H9 (cell line): ENCODE measurements around the gene SEC11A. TPM values are rescaled to one million over a fixed set of nuclear protein-coding genes. Genes with fewer than 3 reads are reported as not detected.

Source experiments
- DNase-seq: peaks from one replicate; pipeline ENCODE4 v3.0.0-alpha.2; 2017
- H2AFZ ChIP-seq: one replicate; pipeline ENCODE4 v1.6.1; 2013; ENCODE audit warnings: mild to moderate bottlenecking, low read length, control low read depth, moderate library complexity
- H2AK5ac ChIP-seq: 2 replicates; pipeline ENCODE4 v1.6.1; 2013; ENCODE audit warnings: low read length, control low read depth, mixed read lengths; ENCODE audit not compliant: insufficient read length
- H2BK120ac ChIP-seq: one replicate; pipeline ENCODE4 v1.6.1; 2013; ENCODE audit warnings: low read depth, mild to moderate bottlenecking, low read length, control low read depth, inconsistent platforms; ENCODE audit not compliant: poor library complexity, severe bottlenecking
- H2BK12ac ChIP-seq: 2 replicates; pipeline ENCODE4 v1.6.1; 2013; ENCODE audit warnings: low read length, control low read depth, mixed read lengths, low read depth; ENCODE audit not compliant: insufficient read length
- H2BK15ac ChIP-seq: 2 replicates; pipeline ENCODE4 v1.6.1; 2013; ENCODE audit warnings: low read depth, low read length, control low read depth
- H2BK20ac ChIP-seq: one replicate; pipeline ENCODE4 v1.6.1; 2013; ENCODE audit warnings: low read depth, mild to moderate bottlenecking, low read length, control low read depth, inconsistent platforms; ENCODE audit not compliant: poor library complexity, severe bottlenecking
- H2BK5ac ChIP-seq: 2 replicates; pipeline ENCODE4 v1.6.1; 2013; ENCODE audit warnings: low read length, control low read depth, mixed read lengths; ENCODE audit not compliant: insufficient read length
- H3K14ac ChIP-seq: 2 replicates; pipeline ENCODE4 v1.6.1; 2013; ENCODE audit warnings: low read length, control low read depth; ENCODE audit not compliant: insufficient read depth
- H3K18ac ChIP-seq: 2 replicates; pipeline ENCODE4 v1.6.1; 2013; ENCODE audit warnings: low read depth, mild to moderate bottlenecking, mixed read lengths, low read length, control low read depth; ENCODE audit not compliant: insufficient read length
- H3K23ac ChIP-seq: 2 replicates; pipeline ENCODE4 v1.6.1; 2013; ENCODE audit warnings: low read length, control low read depth, mixed read lengths, low read depth; ENCODE audit not compliant: insufficient read length
- H3K23me2 ChIP-seq: 2 replicates; pipeline ENCODE4 v1.6.1; 2013; ENCODE audit warnings: low read depth, mild to moderate bottlenecking, mixed read lengths, low read length, control low read depth; ENCODE audit not compliant: insufficient read length, poor library complexity, severe bottlenecking
- H3K27ac ChIP-seq: 2 replicates; pipeline ENCODE4 v1.5.1; 2013; ENCODE audit warnings: low read length, control low read depth, mixed read lengths, low read depth; ENCODE audit not compliant: insufficient read length
- H3K27me3 ChIP-seq: 2 replicates; pipeline ENCODE4 v1.6.1; 2013; ENCODE audit warnings: low read length, control low read depth, inconsistent platforms; ENCODE audit not compliant: insufficient read depth
- H3K4ac ChIP-seq: 2 replicates; pipeline ENCODE4 v1.6.1; 2013; ENCODE audit warnings: low read depth, mild to moderate bottlenecking, control low read depth, inconsistent platforms, low read length, moderate library complexity
- H3K4me1 ChIP-seq: 2 replicates; pipeline ENCODE4 v1.6.1; 2013; ENCODE audit warnings: low read length, control low read depth, inconsistent platforms; ENCODE audit not compliant: insufficient read depth
- H3K4me2 ChIP-seq: 2 replicates; pipeline ENCODE4 v1.6.1; 2013; ENCODE audit warnings: low read length, control low read depth, mixed read lengths; ENCODE audit not compliant: insufficient read length, insufficient read depth
- H3K56ac ChIP-seq: 2 replicates; pipeline ENCODE4 v1.6.1; 2013; ENCODE audit warnings: low read depth, mild to moderate bottlenecking, mixed read lengths, low read length, control low read depth; ENCODE audit not compliant: insufficient read length
- H3K79me1 ChIP-seq: 2 replicates; pipeline ENCODE4 v1.6.1; 2013; ENCODE audit warnings: low read depth, mild to moderate bottlenecking, moderate library complexity, low read length, control low read depth, inconsistent platforms; ENCODE audit not compliant: insufficient read depth, poor library complexity, severe bottlenecking
- H3K79me2 ChIP-seq: 2 replicates; pipeline ENCODE4 v1.6.1; 2013; ENCODE audit warnings: low read length, control low read depth, inconsistent platforms; ENCODE audit not compliant: insufficient read depth
- H3K9ac ChIP-seq: 2 replicates; pipeline ENCODE4 v1.6.1; 2013; ENCODE audit warnings: low read length, control low read depth, mixed read lengths; ENCODE audit not compliant: insufficient read length; ENCODE audit errors: extremely low read depth
- H3K9me3 ChIP-seq: one replicate; pipeline ENCODE4 v1.6.1; 2013; ENCODE audit warnings: low read depth, low read length, inconsistent platforms; ENCODE audit not compliant: control insufficient read depth
- H3T11ph ChIP-seq: one replicate; pipeline ENCODE4 v1.6.1; 2013; ENCODE audit warnings: mild to moderate bottlenecking, low read length, control low read depth, inconsistent platforms
- H4K20me1 ChIP-seq: one replicate; pipeline ENCODE4 v1.6.1; 2013; ENCODE audit not compliant: control insufficient read depth, insufficient read length, insufficient read depth
- H4K5ac ChIP-seq: 2 replicates; pipeline ENCODE4 v1.6.1; 2013; ENCODE audit warnings: low read depth, mild to moderate bottlenecking, mixed read lengths, low read length, control low read depth; ENCODE audit not compliant: insufficient read length
- H4K8ac ChIP-seq: replicated peaks from 2 replicates; pipeline ENCODE4 v1.6.1; 2013; ENCODE audit warnings: low read length, control low read depth, mixed read lengths, low read depth; ENCODE audit not compliant: insufficient read length
- H4K91ac ChIP-seq: 2 replicates; pipeline ENCODE4 v1.6.1; 2013; ENCODE audit warnings: low read depth, mild to moderate bottlenecking, moderate library complexity, mixed read lengths, low read length, control low read depth; ENCODE audit not compliant: insufficient read length
- H3K27ac Mint-ChIP-seq, 3 experiments: 2 replicates in 2 of 3; 3 replicates in 1 of 3; pipeline ENCODE4 v1.8.0; 2020 to 2021; ENCODE audit warnings: mixed read lengths in 3 of 3, mild to moderate bottlenecking in 1 of 3, moderate library complexity in 1 of 3
- H3K27me3 Mint-ChIP-seq: 2 replicates; pipeline ENCODE4 v1.8.0; 2021; ENCODE audit warnings: low read depth, mild to moderate bottlenecking, moderate library complexity, mixed read lengths
- H3K36me3 Mint-ChIP-seq, 3 experiments: 2 replicates in 2 of 3; 3 replicates in 1 of 3; pipeline ENCODE4 v1.8.0; 2020 to 2021; ENCODE audit warnings: low read depth in 3 of 3, mixed read lengths in 3 of 3; ENCODE audit not compliant: insufficient read depth in 1 of 3
- H3K4me1 Mint-ChIP-seq, 2 experiments: 2 replicates each; pipeline ENCODE4 v1.8.0; 2020; ENCODE audit warnings: mixed read lengths in 2 of 2
- H3K4me3 Mint-ChIP-seq, 2 experiments: 2 replicates in 1 of 2; 3 replicates in 1 of 2; pipeline ENCODE4 v1.8.0; 2020 to 2021; ENCODE audit warnings: mild to moderate bottlenecking in 2 of 2, mixed read lengths in 2 of 2, moderate library complexity in 1 of 2
- H3K9me3 Mint-ChIP-seq, 2 experiments: 2 replicates in 1 of 2; 3 replicates in 1 of 2; pipeline ENCODE4 v1.8.0; 2020; ENCODE audit warnings: mild to moderate bottlenecking in 2 of 2, mixed read lengths in 2 of 2, moderate library complexity in 1 of 2
- WGBS: extraction: QIAGEN DNeasy Blood & Tissue Kit; methylation state at CpG from one replicate; pipeline ENCODE4 v1.1.7; 2013; ENCODE audit warnings: missing lambda C conversion rate, low lambda C conversion rate, mixed read lengths; ENCODE audit not compliant: insufficient read length; ENCODE audit errors: extremely low coverage; 5-methylcytosine and 5-hydroxymethylcytosine counted together
- total RNA-seq: library from RNA; stranded (reverse); gene quantifications from 2 replicates; pipeline ENCODE4 v1.2.1, GENCODE V29; 2021
- TF ChIP-seq, protein P1 (sequence below): fragments of 200-600 bp; sonication (generic); conservative IDR thresholded peaks from 3 replicates; pipeline ENCODE4 v1.8.0; 2021; ENCODE audit warnings: antibody characterized with exemption, mild to moderate bottlenecking

The SEC11A gene
- total RNA-seq, 1 experiment from 2014 or later = 250 TPM

DNA sequence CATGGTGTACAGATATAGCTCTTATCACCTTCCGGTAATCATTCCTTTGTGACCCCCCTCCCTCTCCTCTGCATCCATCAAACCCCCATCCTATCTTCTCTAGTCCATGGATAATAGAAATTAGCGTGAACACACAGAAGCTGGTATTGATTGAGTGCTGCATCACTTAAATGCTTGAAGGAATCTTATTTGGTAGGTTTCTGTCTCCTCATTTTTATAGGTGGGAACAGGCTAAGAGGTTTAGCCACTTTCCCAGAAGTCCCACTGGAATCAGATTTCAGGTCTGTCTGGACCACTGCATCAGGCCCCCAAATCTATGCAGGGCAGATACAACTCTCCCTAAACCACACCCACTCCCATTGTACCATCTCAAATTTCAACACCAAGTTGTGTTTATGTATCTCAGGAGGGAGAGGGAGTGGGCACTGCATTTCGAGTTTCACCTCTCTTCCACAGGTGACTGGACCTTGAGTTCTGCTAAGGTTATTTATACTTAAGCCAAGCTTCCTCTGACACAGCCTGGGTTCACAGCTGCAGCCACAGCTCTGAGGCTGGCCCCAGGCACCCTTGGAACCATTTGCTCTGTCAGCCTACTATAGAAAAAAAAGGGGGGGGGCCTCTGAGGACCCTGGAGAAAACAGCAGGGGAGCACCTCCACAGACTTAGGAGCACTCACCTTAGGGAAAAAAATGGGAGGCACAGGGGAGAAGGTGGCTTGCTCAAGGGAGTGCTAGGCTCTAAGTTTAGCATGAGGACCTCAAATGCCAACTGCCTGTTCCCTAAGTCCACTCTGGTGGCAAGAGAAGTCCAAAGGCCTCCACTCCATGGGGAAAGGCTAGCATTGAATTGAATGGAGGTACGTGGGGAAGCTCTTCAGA lies 55.8 kb downstream of the SEC11A start:
- Mint-ChIP-seq H3K36me3 (peaks cover 0 to 12% (median 5%) of the 10 kb centered on the region in 3 experiments; a peak in 5 of 7 replicates), H3K4me3 (peak overlapping the region in 1 of 2 experiments; percentile 57; a peak in 1 of 5 replicates), H3K27ac (no peak overlapping the region; a peak in 1 of 7 replicates), H3K27me3 (peaks cover 23% of the 10 kb centered on the region), H3K4me1 (peaks cover 25% of the 10 kb centered on the region in 2 experiments), H3K9me3 (no peaks in the 10 kb centered on the region; a peak in 1 of 5 replicates)
- H3T11ph ChIP-seq = no peak overlapping the region
- no peaks in the 10 kb centered on the region; the same call in 1 of the 2 replicates for H3K27me3 ChIP-seq
- no peak overlapping the region for H4K5ac ChIP-seq
- no peaks in the 10 kb centered on the region for H3K79me1 ChIP-seq
- TF ChIP-seq, protein P1, sequence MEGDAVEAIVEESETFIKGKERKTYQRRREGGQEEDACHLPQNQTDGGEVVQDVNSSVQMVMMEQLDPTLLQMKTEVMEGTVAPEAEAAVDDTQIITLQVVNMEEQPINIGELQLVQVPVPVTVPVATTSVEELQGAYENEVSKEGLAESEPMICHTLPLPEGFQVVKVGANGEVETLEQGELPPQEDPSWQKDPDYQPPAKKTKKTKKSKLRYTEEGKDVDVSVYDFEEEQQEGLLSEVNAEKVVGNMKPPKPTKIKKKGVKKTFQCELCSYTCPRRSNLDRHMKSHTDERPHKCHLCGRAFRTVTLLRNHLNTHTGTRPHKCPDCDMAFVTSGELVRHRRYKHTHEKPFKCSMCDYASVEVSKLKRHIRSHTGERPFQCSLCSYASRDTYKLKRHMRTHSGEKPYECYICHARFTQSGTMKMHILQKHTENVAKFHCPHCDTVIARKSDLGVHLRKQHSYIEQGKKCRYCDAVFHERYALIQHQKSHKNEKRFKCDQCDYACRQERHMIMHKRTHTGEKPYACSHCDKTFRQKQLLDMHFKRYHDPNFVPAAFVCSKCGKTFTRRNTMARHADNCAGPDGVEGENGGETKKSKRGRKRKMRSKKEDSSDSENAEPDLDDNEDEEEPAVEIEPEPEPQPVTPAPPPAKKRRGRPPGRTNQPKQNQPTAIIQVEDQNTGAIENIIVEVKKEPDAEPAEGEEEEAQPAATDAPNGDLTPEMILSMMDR = no peak
- no peak overlapping the region for H2BK5ac ChIP-seq
- H4K91ac ChIP-seq = no peak overlapping the region
- no peak overlapping the region for H2AK5ac ChIP-seq
- H2BK12ac ChIP-seq = no peak overlapping the region
- no peak overlapping the region for H3K27ac ChIP-seq
- no peak overlapping the region for H3K4me2 ChIP-seq
- H3K9me3 ChIP-seq = no peaks in the 10 kb centered on the region
- no peak overlapping the region for H2BK120ac ChIP-seq
- H4K20me1 ChIP-seq = no peaks in the 10 kb centered on the region
- no peak overlapping the region for H3K23ac ChIP-seq
- no CpG with 5 or more reads among the region's 4 CpGs for WGBS
- H3K4me1 ChIP-seq = peaks cover 3% of the 10 kb centered on the region; the same call in 1 of the 2 replicates
- H2BK20ac ChIP-seq = no peak overlapping the region
- no peak overlapping the region for H3K56ac ChIP-seq
- H3K18ac ChIP-seq = no peak overlapping the region
- H3K4ac ChIP-seq = no peak overlapping the region
- DNase-seq = no peak
- no peaks in the 10 kb centered on the region for H3K79me2 ChIP-seq
- no peak overlapping the region for H4K8ac ChIP-seq
- no peak overlapping the region for H2BK15ac ChIP-seq
- peaks cover 8% of the 10 kb centered on the region for H3K23me2 ChIP-seq
- no peak overlapping the region for H3K14ac ChIP-seq
- no peak overlapping the region for H3K9ac ChIP-seq
- no peak overlapping the region for H2AFZ ChIP-seq
